GM12878 (cell line): ENCODE measurements around the gene DNMT1. TPM values are rescaled to one million over a fixed set of nuclear protein-coding genes. Genes with fewer than 3 reads are reported as not detected.

Experiments used
- BHLHE40 ChIP-seq, 2 experiments: fragments of 450-650 bp in 1 of 2; IDR thresholded peaks; 2 replicates each; pipeline ENCODE4 v1.6.1; 2011 to 2017; ENCODE audit warnings: low read depth in 2 of 2, borderline replicate concordance in 1 of 2, improper control_type of control experiment in 1 of 2, low read length in 1 of 2, mild to moderate bottlenecking in 1 of 2
- CTCF ChIP-seq, 3 experiments: IDR thresholded peaks in 2 of 3; conservative IDR thresholded peaks in 1 of 3; 2 replicates each; pipeline ENCODE4 v1.5.1; 2011; ENCODE audit warnings: low read depth in 3 of 3, low read length in 3 of 3, mild to moderate bottlenecking in 3 of 3, control low read depth in 2 of 3, moderate library complexity in 2 of 3, inconsistent platforms in 1 of 3, mixed read lengths in 1 of 3; ENCODE audit not compliant: control insufficient read depth in 2 of 3, insufficient read depth in 1 of 3; ENCODE audit errors: extremely low read depth in 1 of 3
- DPF2 ChIP-seq: fragments of 450-650 bp; IDR thresholded peaks from 2 replicates; pipeline ENCODE4 v1.6.1; 2017; ENCODE audit warnings: mild to moderate bottlenecking
- E2F8 ChIP-seq: fragments of 450-650 bp; IDR thresholded peaks from 2 replicates; pipeline ENCODE4 v1.6.1; 2018; ENCODE audit warnings: mild to moderate bottlenecking, low read depth, moderate library complexity; ENCODE audit not compliant: partially characterized antibody
- EZH2 ChIP-seq: IDR thresholded peaks from 2 replicates; pipeline ENCODE4 v1.6.1; 2012; ENCODE audit warnings: low read depth, mild to moderate bottlenecking, control low read depth, inconsistent platforms, low read length, borderline replicate concordance; ENCODE audit not compliant: control insufficient read depth
- FOXM1 ChIP-seq: IDR thresholded peaks from 2 replicates; pipeline ENCODE4 v1.6.1; 2012; ENCODE audit warnings: low read depth, mild to moderate bottlenecking, inconsistent platforms, low read length, moderate library complexity
- HDAC2 ChIP-seq: fragments of 200-600 bp; sonication (generic); IDR thresholded peaks from 2 replicates; pipeline ENCODE4 v1.6.1; 2017
- IRF5 ChIP-seq: fragments of 450-650 bp; IDR thresholded peaks from 2 replicates; pipeline ENCODE4 v1.6.1; 2017; ENCODE audit warnings: borderline replicate concordance
- KLF5 ChIP-seq: fragments of 450-650 bp; IDR thresholded peaks from 2 replicates; pipeline ENCODE4 v1.6.1; 2014; ENCODE audit warnings: mild to moderate bottlenecking; ENCODE audit not compliant: partially characterized antibody
- MEF2A ChIP-seq: IDR thresholded peaks from 2 replicates; pipeline ENCODE4 v1.6.1; 2011; ENCODE audit warnings: low read depth, mild to moderate bottlenecking, low read length, moderate library complexity; ENCODE audit not compliant: insufficient read depth
- NKRF ChIP-seq: fragments of 450-650 bp; conservative IDR thresholded peaks from 2 replicates; pipeline ENCODE4 v1.6.1; 2017; ENCODE audit warnings: mild to moderate bottlenecking, moderate library complexity
- PRDM15 ChIP-seq: fragments of 450-650 bp; formaldehyde crosslinking; IDR thresholded peaks from 2 replicates; pipeline ENCODE4 v1.4.0; 2020; ENCODE audit warnings: mild to moderate bottlenecking, moderate library complexity
- RELB ChIP-seq: fragments of 450-650 bp; IDR thresholded peaks from 2 replicates; pipeline ENCODE4 v1.6.1; 2017; ENCODE audit warnings: low read depth, mild to moderate bottlenecking, moderate library complexity
- ZBED1 ChIP-seq: IDR thresholded peaks from 2 replicates; pipeline ENCODE4 v1.6.1; 2016; ENCODE audit warnings: borderline replicate concordance
- polyA plus RNA-seq, 11 experiments: library from polyadenylated mRNA; depleted of rRNA in 4 of 11; unstranded in 6 of 11; stranded (reverse) in 5 of 11; fragments of >200 nt; fragmentation: Nextera tagmentation in 4 of 11; fragmentation: Illumina TruSeq in 1 of 11; extraction: Ambion mirVana in 4 of 11; extraction: Trizol in 1 of 11; gene quantifications; 1 replicate in 1 of 11; 2 replicates in 10 of 11; pipeline versions ENCODE4 v1.2.1 to v1.2.3, GENCODE V29; 2011 to 2016; ENCODE audit warnings: inconsistent platforms in 2 of 11, missing spikeins in 2 of 11, low read depth in 1 of 11
- total RNA-seq, 4 experiments: library from RNA; depleted of rRNA in 3 of 4; stranded (reverse); fragments of >200 nt in 3 of 4; fragmentation: Illumina TruSeq in 1 of 4; extraction: Trizol in 1 of 4; gene quantifications; 2 replicates each; pipeline versions ENCODE4 v1.2.1 to v1.2.3, GENCODE V29; 2013 to 2021

The DNMT1 gene
- total and polyA plus RNA-seq, 10 of the 15 experiments (the other 5 are each of a cell fraction or from before 2014, with no cell fraction given): 70.0 to 290 (median 133) TPM

- peak; percentile 23 for TF ChIP-seq E2F8
- no peak; the same call in 1 of the 2 replicates for TF ChIP-seq ZBED1
- peak; percentile 67 to 96 (median 79) for TF ChIP-seq CTCF (IDR thresholded peaks at IDR 0.05 in 2 of 3, conservative IDR thresholded peaks at IDR 0.05 in 1 of 3; ENCODE audit: control insufficient read depth in 2 of 3, extremely low read depth in 1 of 3, insufficient read depth in 1 of 3, low read depth in 3 of 3, low read length in 3 of 3)
- no peak for TF ChIP-seq HDAC2
- no peak for TF ChIP-seq NKRF
- TF ChIP-seq MEF2A: no peak
- TF ChIP-seq EZH2: no peak
- TF ChIP-seq IRF5: no peak
- TF ChIP-seq FOXM1: no peak
- TF ChIP-seq KLF5: no peak
- TF ChIP-seq BHLHE40 (IDR thresholded peaks at IDR 0.05; ENCODE audit: borderline replicate concordance in 1 of 2, low read depth in 2 of 2, low read length in 1 of 2): peak; percentile 27 to 37; a peak in 2 of 4 replicates
- TF ChIP-seq RELB: no peak
- TF ChIP-seq PRDM15: peak; percentile 54; the same call in 1 of the 2 replicates
- no peak for TF ChIP-seq DPF2
These were observed 81.7 kb downstream of the DNMT1 start (continued) for GRCh38 chr19:10112895-10113591.
